ENCODE data around the gene MMP11. TPM values are rescaled to one million over a fixed set of nuclear protein-coding genes. Genes with fewer than 3 reads are reported as not detected.

The MMP11 gene
- total and polyA plus RNA-seq, 2 of the 4 experiments (the other 2 are of a cell fraction) = 2.2 to 6.0 TPM

DNA sequence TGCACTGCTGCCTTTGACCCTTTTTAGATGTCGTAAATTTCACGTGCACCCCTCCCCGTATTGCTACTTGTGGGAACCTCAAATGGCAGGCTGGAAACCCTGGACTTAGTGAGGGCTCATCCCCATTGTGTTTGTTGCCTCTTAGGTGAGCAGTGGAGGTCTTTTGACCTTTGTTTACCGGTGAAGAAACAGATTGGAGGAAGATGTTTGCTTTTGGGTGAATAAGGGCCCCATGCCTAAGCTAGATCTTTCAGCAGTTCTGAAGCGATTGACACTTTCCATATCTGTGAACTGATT, 14.9 kb downstream of the MMP11 start:
- Histone ChIP-seq H3K4me3 (ENCODE audit: insufficient read depth, low read depth, low read length) (peak overlapping the region; percentile 76), H4K20me1 (ENCODE audit: insufficient read depth, low read length) (peaks cover 52% of the 10 kb centered on the region), H3K79me1 (ENCODE audit: low read depth in 1 of 2, low read length in 2 of 2) (peaks cover 33 to 54% of the 10 kb centered on the region in 2 experiments), H2BK15ac (ENCODE audit: low read depth, low read length) (no peak overlapping the region), H3K14ac (replicated peaks; ENCODE audit: low read depth, low read length) (peak overlapping the region; percentile 81), H4K5ac (ENCODE audit: low read depth, low read length) (no peak overlapping the region), H3K27me3 (ENCODE audit: control insufficient read depth, insufficient read depth, low read length) (no peaks in the 10 kb centered on the region), H3K4me2 (ENCODE audit: low read depth, low read length) (peak overlapping the region; percentile 98), H3K23ac (ENCODE audit: low read depth, low read length) (peak overlapping the region; percentile 86), H2BK120ac (ENCODE audit: low read depth, low read length) (no peak overlapping the region), H2AK5ac (ENCODE audit: low read depth, low read length) (peak overlapping the region; percentile 6; the same call in 1 of the 2 replicates), H4K91ac (ENCODE audit: insufficient read depth, low read depth, low read length) (no peak overlapping the region), H2BK20ac (ENCODE audit: low read depth, low read length) (no peak overlapping the region), H3K36me3 (ENCODE audit: control insufficient read depth, insufficient read depth, low read length) (peaks cover 15% of the 10 kb centered on the region), H3K27ac (ENCODE audit: insufficient read depth, low read length) (peak overlapping the region; percentile 11; the same call in 1 of the 2 replicates), H3K4me1 (ENCODE audit: control insufficient read depth, insufficient read depth, low read length) (peaks cover 23% of the 10 kb centered on the region), H3K9ac (ENCODE audit: low read depth, low read length) (peak overlapping the region; percentile 65), H4K8ac (ENCODE audit: low read depth in 2 of 2, low read length in 2 of 2) (no peak overlapping the region; a peak in 1 of 4 replicates), H2BK5ac (ENCODE audit: low read depth, low read length, poor library complexity, severe bottlenecking) (no peak overlapping the region), H2AK9ac (replicated peaks; ENCODE audit: low read depth, low read length, poor library complexity) (peak overlapping the region; percentile 60), H2AFZ (replicated peaks; ENCODE audit: low read length, poor library complexity) (peak overlapping the region; percentile 68), H3K9me3 (ENCODE audit: control insufficient read depth, insufficient read depth, low read length) (no peaks in the 10 kb centered on the region), H3K4ac (ENCODE audit: low read depth, low read length) (peak overlapping the region; percentile 70), H3K56ac (ENCODE audit: extremely low read depth, insufficient read depth, low read length) (no peak overlapping the region), H3K18ac (ENCODE audit: low read depth, low read length) (0 out of 2 replicates have a peak overlapping the region, but pooled peaks have one; percentile 5), H3K9me1 (ENCODE audit: insufficient read depth, low read length) (peaks cover 21% of the 10 kb centered on the region)
- POLR2A ChIA-PET (ENCODE audit: unreplicated experiment) = no interaction called here
- intact Hi-C loops (cut with micrococcal nuclease) (no loop called here), in situ Hi-C loops (cut with MboI; ENCODE audit: low sequenced_read_pairs) (no loop called here), dilution Hi-C loops (cut with HindIII; ENCODE audit: low sequenced_read_pairs, unreplicated experiment) (no loop called here)
- 0% methylated on average over 2 of the region's 5 CpGs; no CpG with 5 or more reads in 1 of the 2 experiments for WGBS, 2 experiments (ENCODE audit: extremely low coverage in 2 of 2, insufficient read length in 1 of 2)
- TF ChIP-seq RAD21 (IDR thresholded peaks at IDR 0.05; ENCODE audit: low read length) (no peak), BHLHE40 (IDR thresholded peaks at IDR 0.05; ENCODE audit: low read depth, low read length) (peak; percentile 52; the same call in 1 of the 2 replicates), RCOR1 (IDR thresholded peaks at IDR 0.05; ENCODE audit: insufficient replicate concordance, low read length) (no peak), RFX5 (IDR thresholded peaks at IDR 0.05; ENCODE audit: low read depth, low read length) (no peak)
- ATAC-seq (ENCODE audit: low read depth) = no peak
- CTCF ChIA-PET = no interaction called here
- DNase-seq = no peak
- BruUV-seq (replicated peaks) = no TSS peak

Data from IMR-90 (cell line).